IPS-NIHi7 (cell line): ENCODE results near the gene PNPO.
"Not testable (repeated sequence)": the region's sequence is repeated elsewhere in the genome, so short reads cannot be mapped to it uniquely, and the experiment has no call there.

Source experiments
- DNase-seq: peaks from one replicate; pipeline ENCODE4 v3.0.0; 2012; ENCODE audit warnings: mixed read lengths; ENCODE audit errors: extremely low spot score

The PNPO gene

DNA sequence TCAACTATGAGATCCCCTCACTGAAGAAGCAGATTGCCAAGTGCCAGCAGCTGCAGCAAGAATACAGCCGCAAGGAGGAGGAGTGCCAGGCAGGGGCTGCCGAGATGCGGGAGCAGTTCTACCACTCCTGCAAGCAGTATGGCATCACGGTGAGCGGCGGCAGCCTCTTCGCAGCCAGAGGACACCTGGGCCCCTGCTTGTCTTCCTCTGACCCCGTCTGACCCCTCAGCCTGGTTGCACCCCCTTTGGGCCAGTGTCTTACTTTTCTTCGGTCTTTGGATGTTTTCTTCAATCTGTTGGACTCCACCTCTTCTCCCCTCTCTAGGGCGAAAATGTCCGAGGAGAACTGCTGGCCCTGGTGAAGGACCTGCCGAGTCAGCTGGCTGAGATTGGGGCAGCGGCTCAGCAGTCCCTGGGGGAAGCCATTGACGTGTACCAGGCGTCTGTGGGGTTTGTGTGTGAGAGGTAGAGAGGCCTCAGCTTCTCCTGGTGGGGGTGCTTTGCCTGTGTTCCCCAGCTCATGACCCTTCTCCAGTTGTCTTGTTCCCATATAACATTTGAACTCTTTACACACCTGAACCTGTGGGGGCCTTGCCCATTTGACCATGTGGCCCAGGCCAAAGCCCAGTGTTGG, 33.9 kb downstream of the PNPO start:
- no peak for DNase-seq

DNA sequence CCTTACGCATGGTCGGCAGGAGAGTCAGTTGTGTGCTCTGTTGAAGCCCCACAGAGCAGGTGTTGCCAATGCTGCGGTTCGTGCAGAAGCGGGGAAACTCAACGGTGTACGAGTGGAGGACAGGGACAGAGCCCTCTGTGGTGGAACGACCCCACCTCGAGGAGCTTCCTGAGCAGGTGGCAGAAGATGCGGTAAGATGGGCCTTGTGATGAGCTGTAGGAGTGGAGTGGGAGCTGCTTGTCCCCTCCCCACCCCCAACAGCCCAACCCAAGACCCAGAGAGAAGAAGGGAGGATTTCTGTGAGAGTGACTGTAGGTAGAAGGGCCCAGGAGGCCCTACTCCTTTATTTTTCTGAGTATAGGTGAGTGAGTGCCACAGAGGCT, 34.4 kb downstream of the PNPO start:
- DNase-seq = no peak

DNA sequence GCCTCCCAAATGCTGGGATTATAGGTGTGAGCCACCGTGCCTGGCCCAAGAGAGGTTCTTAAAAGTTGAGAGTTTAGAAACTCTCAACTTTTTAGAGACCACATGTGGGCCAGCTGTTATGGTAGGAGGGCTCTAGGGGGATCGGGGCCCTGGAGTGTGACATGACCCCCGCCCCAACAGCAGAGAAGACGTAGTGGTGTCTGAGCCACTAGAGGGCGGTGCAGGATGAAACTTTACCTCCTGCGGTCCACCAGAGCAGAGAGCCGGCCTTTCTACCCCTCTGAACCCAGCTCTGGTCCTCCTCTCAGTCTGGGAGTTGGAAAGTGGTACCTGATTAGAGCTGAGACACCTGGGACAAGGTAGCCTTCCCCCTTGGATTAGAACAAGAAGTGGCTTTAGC, 37.0 kb downstream of the PNPO start:
- peak; percentile 92 for DNase-seq

DNA sequence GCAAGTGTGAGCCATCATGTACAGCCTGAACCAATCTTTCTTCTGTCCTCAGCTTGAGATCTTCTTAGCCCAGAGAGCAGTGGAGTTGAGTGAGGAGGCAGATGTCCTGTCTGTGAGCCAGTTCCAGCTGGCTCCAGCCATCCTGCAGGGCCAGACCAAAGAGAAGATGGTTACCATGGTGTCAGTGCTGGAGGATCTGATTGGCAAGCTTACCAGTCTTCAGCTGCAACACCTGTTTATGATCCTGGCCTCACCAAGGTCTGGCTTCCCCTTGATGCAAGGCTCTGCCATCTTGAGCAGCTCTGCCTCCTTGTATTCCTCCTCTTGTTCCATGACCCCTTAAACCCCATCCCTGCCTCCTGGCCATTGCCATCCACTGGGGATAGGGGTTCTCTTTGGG, 39.2 kb downstream of the PNPO start:
- no peak for DNase-seq

DNA sequence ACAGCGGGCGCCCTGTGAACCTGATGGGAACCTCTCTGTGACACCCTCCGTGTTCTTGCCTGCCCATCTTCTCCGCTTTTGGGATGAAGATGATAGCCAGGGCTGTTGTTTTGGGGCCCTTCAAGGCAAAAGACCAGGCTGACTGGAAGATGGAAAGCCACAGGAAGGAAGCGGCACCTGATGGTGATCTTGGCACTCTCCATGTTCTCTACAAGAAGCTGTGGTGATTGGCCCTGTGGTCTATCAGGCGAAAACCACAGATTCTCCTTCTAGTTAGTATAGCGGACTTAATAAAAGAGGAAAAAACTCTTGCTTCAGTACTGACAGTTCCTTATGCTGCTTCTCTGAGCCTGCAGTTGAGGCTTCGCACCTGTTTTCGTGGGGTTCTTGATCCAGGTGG, 40.1 kb downstream of the PNPO start:
- no peak for DNase-seq

DNA sequence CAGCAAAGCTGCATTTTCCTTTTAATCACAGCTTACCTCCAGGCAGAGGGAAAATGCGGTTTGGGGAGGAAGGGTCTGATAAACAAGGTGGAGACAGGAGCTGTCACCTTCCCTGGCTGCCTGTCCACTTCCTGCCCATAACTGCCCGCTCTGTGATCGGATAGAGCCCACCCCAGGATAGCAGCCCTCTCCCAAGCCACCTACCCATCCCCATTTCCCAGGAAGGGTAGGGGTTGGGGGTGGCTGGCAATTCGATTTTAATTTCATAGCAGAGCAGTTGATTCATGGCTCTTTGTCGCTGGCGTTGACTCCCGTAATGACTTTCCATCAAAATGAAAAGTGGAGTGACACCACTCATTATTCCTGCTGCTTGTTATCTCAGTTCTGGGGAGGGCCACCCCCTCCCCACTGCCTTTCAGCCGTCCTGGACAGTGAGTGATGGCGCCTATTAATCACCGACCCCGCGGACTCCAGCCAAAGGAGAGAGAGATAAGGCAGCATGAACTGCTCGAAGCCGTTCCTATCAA, 40.8 kb downstream of the PNPO start:
- no peak for DNase-seq

DNA sequence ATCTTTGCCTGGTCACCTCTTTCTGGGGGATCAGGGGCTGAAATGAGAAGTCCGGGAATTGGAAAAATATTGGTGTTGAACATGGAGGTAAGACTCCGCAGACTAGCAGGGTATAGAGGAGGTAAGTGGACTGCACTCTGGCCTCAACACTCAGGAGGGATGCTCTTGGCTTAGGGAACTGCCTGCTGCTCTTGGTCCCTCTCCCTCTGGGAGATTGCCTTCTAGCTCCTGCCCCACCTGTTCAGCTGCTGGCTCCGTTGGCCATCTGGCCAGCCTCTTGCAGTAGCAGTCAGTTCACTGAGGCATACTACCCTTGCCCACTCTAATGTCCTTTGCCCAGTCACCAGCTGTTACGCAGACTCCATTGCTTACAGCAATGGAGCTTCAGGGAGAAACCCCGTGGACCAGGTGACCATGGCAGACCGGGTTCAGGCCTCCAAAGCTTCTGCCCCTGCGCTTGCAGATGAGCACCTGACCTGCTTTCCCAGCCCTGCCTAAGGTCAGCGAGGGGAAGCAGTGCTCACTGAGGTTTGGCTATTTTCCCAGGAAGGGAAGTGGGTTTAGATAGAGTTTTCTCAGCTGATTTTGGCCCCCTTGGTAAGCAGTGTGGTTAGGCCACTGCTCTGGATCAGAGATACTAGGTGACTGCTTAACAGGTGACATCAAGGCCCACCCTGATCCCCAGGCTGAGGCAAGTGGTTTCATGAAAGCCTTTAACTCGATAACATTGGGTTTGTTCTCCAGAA, 41.4 kb downstream of the PNPO start:
- DNase-seq = no peak

DNA sequence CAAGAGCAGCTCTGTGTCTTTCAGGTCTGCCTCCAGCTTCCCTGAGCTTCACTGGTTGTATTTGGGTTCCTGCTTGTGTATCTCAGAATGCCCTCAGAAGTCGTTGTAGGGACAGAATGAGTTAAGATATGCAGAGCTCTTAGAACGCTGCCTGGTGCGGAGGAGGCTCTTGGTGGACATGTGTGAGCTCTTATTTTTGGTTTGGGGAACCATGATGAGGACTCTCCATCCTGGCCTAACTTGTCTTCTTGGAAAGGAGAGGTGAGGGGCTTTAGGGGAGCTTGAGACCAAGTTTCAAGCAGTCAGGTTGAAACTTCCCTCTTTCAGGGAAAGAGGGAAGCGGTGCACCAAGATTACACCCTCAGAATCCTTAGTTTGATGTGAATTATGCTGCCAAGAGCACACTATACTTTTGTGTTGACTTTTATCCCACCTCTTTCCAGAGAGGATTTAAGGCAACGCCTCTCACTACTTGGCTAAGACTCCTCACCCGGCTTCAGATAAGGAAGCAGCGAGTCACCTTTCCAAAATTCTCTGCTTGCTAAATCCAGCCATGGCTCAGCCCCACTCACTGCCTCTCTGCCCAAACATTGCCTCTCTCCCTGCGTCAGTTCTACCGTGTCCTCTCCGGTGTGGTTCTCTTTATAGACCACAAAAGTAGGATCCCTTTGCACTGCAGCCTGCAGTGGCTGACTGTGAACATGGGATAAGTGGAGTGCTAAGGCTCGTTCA, 42.3 kb downstream of the PNPO start:
- no peak for DNase-seq

DNA sequence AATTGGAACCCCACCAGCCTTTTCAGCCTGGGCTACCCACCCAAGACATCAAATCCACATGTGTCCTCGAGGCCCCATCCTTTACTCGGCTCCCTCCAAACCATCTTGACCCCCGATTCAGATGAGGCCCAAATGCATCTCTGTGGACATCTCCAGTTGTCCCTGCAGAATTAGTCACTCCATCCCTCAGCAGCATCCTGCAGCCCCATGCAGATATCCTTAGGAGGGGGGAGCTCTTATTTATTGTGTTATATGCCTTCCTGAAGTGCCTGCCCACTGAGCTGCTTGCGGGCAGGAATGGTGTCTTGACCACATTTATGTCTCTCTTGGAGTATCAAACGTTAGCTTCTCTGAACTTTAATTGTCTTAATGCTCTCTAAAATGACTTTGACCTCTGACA, 45.1 kb downstream of the PNPO start:
- no peak for DNase-seq

DNA sequence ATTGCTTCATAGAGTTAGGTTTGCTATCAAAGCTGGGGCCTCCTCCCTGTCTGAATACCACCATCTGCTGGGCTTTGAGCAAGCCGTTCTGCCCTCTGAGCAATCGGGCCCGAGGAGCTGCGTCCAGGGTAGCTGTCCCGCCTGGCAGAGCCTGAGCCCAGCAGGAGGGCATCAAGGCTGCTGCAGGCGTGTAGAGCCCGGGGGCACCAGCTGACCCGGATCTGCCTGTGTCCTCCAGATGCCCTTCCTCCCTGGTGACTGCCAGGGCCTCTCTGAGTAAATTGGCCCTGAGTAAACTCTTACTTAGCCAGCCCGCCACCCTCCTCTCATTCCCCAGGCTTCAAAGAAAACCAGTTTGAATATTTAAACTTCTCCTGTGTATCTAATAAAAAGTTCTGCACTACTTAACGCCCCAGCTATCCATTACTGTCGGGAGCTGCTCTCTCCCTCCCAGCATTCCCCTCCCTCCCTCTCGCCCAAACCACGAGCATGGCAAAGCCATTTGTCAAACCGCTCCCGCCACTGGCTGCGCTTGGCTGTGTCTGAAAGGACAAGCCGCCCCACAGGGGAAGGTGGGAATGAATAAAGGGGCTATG, 46.0 kb downstream of the PNPO start:
- peak; percentile 29 for DNase-seq

DNA sequence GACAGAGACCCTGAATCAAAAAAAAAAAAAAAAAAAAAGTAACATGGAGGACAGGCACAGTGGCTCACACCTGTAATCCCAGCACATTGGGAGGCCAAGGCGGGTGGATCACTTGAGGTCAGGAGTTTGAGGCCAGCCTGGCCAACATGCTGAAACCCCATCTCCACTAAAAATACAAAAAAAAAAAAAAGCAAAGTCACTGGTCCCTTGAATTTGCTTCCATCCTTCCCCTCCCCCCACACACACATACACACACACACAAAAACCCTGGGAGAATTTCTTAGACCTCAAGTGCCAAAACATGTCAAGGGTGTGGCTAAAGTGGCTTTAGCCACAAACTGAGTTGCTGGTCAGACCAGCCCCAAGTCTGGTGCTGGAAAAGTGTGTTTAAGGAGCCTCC, 47.1 kb downstream of the PNPO start:
- DNase-seq = not testable (repeated sequence)

DNA sequence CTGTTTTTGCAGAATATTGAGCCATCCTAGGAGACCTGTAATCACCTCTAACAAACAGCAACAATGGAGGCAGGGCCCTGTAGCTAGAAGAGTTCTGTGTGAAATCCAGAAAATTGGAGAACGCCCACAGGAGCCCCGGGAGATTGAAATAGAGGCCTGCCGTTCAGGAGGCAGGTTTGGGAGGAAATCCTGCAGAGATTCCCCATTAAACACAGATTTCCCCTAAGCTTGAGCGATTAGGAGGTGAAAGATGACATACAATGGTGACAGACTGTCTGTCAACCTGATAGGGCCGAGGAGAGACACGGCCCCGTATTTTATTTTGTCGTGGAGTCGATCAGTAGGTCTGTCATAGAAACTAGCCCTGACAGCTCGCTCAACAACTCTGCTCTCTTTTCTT, 47.8 kb downstream of the PNPO start:
- DNase-seq = no peak

DNA sequence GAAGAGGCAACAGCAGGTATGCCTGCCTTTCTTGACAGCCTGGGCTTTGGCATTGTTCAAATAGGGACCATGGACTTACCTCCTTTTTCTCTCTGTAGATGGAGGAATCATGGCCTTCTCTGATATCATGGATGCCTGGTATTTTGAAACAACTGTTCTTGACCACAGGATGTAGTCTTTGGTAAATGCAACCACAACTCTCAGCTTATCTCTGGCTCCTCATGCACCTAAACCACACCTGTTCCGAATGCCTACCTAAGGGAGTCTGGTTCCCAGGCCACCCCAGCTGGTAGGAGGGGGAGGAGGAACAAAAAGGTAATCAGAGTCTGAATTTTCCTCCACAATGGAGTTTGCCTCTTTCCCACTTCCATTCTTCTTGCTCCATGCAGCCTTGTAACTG, 48.3 kb downstream of the PNPO start:
- no peak for DNase-seq

DNA sequence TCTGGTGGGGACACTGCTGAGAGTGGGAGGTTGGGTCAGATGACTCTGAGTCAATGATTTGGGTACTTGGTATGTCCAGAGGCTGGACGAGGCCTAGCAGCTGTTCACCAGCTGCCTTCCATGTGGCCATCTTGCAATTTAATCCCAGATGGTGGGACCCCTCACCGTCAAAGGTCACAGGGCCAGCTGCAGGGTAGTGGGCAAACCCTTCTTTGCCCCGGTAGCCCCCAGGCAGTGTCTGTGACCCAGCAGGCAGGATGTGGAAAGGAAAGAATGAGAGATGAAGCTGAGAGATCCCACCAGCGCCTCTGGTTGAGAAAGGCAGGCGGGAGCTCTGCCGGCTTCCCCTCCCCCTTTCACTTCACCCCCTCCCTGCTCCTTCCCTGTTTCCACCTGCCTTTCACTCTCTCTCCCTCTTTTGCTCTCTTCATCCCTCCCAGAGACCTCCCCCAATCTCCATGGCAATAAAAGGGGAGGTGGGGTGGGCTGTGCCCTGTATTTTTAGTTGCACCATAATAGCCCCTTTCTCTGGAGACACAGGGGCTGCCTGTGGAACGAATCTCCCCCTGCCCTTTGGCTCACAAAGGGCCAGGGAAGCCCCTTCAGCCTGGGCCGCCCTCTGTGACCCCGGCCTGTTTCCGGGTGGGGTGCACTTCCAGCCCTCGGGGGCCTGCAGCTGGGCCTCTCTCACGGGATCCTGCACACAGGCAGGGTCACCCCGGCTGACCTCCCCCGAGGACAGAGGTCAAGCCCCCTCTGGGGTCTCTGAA, 49.8 kb downstream of the PNPO start:
- peak; percentile 68 for DNase-seq

DNA sequence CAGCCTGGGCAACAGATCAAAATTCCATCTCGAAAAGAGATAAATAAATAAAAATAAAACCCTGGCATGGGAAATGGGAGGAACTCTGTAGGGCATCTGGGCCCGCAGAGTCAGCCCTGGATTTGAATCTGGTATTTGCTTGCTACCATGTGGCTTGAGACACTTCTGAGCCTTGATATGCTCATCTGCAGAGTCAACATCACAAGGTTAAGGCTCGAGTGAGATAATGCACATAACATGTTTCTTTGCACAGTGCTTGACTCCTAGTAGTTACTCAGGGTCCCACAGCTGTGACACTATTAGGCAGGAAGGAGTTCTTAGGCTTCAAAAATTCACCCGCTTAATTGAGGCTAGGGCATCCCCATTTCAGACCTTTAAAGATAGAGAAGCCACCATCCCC, 50.8 kb downstream of the PNPO start:
- no peak for DNase-seq

DNA sequence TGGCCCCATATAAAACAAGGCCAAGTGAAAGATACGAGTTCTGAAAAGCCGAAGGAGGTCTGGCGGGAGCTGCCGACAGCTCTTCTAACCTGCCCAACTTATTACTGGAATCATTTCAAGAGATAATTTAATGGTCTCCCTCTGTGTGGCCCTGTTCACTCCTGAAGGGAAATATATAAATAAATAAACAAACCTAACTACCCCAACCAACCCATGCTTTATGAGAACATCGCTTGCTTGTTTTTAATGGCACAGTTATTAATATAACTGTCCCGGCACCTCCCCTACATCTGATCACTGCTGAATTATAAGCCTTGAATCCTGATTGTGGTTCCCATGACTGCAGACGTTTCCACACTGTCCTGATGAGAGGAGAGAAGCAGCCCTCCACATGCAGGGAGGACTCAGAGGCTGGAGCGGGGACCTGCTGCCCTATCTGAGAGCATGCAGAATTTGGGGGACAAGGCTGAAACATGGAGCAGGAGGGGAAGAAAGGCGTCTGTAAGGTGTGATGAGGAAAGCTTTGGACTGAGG, 51.7 kb downstream of the PNPO start:
- no peak for DNase-seq

DNA sequence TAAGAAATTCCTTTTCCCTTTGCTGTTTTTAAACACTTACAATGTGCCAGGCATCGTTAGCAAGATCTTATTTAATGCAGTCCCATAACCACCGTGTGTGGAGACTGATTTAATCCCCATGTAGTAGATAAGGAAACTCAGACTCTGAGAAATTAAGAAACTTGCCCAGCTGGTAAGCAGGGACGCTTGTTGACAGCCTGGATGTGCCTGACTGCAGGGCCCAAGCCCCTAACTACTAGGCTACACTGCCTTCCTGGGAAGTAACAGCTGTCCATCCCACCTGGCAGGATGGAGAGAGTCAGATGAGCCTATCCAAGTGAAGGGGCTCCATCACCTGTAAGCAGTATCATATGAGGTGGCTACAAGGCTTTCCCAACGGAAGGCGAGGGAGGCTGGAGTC, 52.6 kb downstream of the PNPO start:
- no peak for DNase-seq

DNA sequence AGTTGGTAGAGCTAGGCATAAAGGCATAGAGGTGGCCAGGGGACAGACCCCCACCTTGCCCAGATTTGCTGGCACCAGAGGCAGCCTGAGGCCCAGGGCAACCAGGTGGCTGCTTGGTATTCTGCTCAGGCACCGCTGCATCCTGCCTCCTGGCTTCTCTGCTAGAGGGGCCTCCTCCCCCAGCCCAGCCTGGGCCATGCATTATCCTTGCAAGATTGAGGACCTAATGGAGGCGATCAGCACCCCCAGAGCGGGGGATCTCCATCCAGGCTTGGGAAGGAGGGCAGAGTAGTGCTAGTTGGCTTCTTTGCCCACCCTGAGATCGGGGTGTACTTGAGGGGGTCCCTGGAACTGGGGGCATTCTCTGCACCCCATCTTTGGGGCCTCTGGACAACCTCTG, 53.4 kb downstream of the PNPO start:
- DNase-seq = no peak

DNA sequence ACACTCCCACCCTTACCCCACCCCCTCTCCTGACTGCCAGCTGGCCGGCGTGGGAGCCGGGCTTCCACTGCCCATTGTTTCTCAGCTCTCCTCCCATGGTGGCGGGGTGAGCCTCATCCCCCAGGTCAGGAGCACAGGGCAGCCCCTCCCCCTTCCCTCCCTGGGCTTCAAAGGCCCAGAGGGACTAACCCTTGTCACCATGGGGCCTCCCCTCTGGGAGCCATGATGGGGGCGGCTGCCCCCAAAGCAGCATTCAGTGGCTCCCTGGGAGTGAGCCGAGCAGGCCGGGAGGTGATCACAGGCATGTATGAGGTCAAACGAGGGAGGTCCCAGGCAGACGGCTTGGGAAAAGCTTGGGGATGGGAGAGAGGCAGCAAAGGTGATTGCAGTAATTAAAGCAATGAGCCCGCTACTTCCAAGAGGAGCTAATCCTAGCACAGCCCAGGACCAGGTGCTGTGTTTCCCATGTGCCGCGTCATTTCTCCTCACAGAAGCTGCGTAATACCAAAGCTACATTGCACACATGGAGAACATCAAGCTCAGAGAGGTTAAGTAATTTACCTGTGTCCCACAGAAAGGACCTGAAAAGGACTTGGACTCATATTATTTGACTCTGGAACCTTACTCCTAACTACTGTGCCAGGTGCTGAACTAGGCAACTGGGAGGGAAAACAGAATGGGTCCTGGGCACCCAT, 54.0 kb downstream of the PNPO start:
- DNase-seq = no peak

DNA sequence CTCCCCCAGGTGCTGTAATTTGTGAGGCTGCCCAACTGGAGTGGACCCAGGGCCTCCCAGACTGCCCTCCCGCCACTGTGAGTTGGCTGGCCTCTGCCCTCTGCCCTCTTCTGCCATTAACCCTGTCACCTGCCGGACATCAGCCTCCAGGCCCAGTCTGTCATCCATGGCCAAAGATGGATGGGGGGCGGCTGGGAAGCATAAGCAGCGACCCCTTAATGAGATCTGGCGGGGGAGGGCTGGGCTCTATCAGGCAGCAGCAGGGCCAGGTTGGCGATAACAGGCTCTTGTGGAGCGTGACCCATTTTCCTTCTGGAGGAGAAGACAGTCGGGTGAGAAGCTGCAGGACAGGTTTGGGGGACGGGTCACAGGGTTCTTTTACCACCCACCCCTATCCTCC, 54.8 kb downstream of the PNPO start:
- DNase-seq = no peak

DNA sequence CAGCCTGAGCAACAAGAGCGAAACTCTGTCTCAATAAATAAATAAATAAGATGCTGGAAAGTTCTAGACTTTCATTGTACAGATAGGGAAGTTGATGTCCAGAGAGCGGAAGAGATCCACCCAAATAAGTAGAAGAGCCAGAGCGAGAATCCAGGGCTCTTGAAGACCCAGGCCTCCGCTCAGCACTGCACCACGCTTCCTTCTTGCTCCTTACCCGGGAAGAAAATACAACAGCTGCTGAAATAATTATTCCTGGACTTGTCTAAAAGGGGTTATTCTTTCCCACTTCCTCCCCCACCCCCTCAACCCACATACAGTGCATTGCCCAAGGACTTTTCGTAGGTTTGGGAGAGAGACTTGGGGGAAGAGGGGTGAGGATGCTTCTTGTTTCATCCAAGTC, 56.2 kb downstream of the PNPO start:
- no peak for DNase-seq
